PFSK-1 (cell line): ENCODE results near the gene ULK3.

ENCODE experiments used
- FOXP2 ChIP-seq: optimal IDR thresholded peaks from 2 replicates; pipeline ENCODE3; 2011; ENCODE audit warnings: borderline replicate concordance, control low read depth, inconsistent platforms; ENCODE audit not compliant: insufficient read depth; ENCODE audit errors: extremely low read length, extremely low read depth
- POLR2AphosphoS5 ChIP-seq: IDR thresholded peaks from 2 replicates; pipeline ENCODE4 v1.6.1; 2012; ENCODE audit warnings: low read depth, mild to moderate bottlenecking, control low read depth, low read length, moderate library complexity
- SIN3A ChIP-seq: IDR thresholded peaks from 2 replicates; pipeline ENCODE4 v1.6.1; 2012; ENCODE audit warnings: mild to moderate bottlenecking, low read length, moderate library complexity, borderline replicate concordance; ENCODE audit not compliant: insufficient read depth
- TAF1 ChIP-seq: IDR thresholded peaks from 2 replicates; pipeline ENCODE4 v1.6.1; 2012; ENCODE audit warnings: low read length, control low read depth, borderline replicate concordance; ENCODE audit not compliant: insufficient read depth
- TF ChIP-seq, protein P1 (sequence below), 2 experiments: IDR thresholded peaks; 2 replicates each; pipeline versions ENCODE4 v1.6.1 to v1.8.0; 2011 to 2012; ENCODE audit warnings: low read depth in 2 of 2, low read length in 2 of 2, control low read depth in 1 of 2, inconsistent platforms in 1 of 2, mild to moderate bottlenecking in 1 of 2, moderate library complexity in 1 of 2; ENCODE audit not compliant: insufficient read depth in 1 of 2

Gene ULK3

DNA sequence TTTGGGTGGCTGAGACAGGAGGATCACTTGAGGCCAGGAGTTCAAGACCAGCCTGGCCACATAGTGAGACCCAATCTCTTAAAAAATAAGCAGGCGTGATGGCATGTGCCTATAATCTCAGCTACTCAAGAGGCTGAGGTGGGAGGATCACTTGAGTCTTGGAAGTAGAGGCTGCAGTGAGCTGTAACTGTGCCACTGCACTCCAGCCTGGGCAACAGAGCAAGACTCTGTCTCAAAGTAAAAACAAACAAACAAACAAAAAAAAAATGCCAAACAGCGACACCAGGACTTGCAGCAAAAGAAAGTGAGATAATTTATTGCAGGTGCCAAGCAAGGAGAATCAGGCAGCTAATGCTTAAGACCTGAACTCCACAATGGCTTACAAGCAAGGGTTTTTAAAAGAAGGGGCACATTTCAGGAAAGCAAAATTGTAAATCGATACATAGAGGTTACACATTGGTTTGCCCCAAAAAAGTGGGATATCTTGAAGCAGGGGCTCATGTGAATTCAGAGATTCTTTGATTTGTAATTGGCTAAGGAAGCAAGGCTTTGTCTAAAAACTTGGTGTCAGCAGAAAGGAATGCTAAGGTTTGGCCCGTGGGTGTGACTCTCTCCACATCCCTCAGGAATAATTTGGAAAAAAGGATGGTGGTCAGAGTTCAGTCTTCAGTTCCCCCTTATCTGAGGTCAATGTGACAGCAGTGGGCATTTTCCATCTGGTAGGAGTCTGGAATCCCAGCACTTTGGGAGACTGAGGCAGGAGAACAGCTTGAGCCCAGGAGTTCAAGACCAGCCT lies 41.7 kb upstream of the ULK3 start:
- TF ChIP-seq FOXP2 (no peak), SIN3A (no peak)

DNA sequence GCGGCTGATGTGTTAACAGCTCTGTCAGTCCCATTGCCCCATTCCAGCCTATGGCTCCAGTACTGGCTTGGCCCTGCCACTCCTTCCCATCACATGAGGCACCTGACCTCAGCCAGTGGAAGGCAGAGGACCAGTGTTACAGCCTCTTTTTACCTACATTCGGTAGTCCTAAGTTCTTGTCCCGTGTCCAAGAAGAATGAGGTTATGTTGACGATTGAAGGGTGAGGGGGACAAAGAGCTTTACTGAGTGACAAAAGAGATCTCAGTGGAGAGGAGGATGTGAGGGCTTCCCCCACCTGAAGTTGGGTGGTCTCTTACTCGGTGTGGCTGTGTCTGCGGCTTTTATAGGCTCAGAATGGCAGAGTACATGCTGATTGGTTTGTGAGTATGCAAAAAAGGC lies 39.6 kb upstream of the ULK3 start:
- TF ChIP-seq SIN3A (no peak), TAF1 (no peak), FOXP2 (no peak), POLR2AphosphoS5 (no peak)
- TF ChIP-seq, protein P1, sequence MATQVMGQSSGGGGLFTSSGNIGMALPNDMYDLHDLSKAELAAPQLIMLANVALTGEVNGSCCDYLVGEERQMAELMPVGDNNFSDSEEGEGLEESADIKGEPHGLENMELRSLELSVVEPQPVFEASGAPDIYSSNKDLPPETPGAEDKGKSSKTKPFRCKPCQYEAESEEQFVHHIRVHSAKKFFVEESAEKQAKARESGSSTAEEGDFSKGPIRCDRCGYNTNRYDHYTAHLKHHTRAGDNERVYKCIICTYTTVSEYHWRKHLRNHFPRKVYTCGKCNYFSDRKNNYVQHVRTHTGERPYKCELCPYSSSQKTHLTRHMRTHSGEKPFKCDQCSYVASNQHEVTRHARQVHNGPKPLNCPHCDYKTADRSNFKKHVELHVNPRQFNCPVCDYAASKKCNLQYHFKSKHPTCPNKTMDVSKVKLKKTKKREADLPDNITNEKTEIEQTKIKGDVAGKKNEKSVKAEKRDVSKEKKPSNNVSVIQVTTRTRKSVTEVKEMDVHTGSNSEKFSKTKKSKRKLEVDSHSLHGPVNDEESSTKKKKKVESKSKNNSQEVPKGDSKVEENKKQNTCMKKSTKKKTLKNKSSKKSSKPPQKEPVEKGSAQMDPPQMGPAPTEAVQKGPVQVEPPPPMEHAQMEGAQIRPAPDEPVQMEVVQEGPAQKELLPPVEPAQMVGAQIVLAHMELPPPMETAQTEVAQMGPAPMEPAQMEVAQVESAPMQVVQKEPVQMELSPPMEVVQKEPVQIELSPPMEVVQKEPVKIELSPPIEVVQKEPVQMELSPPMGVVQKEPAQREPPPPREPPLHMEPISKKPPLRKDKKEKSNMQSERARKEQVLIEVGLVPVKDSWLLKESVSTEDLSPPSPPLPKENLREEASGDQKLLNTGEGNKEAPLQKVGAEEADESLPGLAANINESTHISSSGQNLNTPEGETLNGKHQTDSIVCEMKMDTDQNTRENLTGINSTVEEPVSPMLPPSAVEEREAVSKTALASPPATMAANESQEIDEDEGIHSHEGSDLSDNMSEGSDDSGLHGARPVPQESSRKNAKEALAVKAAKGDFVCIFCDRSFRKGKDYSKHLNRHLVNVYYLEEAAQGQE (IDR thresholded peaks at IDR 0.05; ENCODE audit: insufficient read depth in 1 of 2, low read depth in 2 of 2, low read length in 2 of 2) = no peak

DNA sequence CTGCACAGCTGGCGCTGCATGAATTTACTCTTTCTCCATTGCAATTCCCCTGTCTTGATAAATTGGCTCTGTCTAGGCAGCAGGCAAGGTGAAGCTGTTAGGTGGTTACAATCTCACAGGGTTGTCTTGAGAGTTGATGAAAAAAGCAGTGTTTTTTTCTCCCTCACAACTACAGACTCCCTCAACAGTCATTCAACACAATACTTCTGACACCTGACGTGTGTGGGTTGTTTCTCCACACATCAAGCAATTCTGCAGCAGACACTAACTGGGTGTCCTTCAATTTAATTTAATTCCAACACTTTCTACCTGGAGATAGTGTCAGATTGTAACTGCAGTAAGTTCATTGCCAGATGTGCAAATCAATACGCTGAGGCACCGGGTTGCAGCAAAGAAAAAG lies 35.3 kb upstream of the ULK3 start:
- TF ChIP-seq TAF1 (no peak), SIN3A (no peak), FOXP2 (no peak), POLR2AphosphoS5 (no peak)
- TF ChIP-seq, protein P1 (IDR thresholded peaks at IDR 0.05; ENCODE audit: insufficient read depth in 1 of 2, low read depth in 2 of 2, low read length in 2 of 2) = no peak

DNA sequence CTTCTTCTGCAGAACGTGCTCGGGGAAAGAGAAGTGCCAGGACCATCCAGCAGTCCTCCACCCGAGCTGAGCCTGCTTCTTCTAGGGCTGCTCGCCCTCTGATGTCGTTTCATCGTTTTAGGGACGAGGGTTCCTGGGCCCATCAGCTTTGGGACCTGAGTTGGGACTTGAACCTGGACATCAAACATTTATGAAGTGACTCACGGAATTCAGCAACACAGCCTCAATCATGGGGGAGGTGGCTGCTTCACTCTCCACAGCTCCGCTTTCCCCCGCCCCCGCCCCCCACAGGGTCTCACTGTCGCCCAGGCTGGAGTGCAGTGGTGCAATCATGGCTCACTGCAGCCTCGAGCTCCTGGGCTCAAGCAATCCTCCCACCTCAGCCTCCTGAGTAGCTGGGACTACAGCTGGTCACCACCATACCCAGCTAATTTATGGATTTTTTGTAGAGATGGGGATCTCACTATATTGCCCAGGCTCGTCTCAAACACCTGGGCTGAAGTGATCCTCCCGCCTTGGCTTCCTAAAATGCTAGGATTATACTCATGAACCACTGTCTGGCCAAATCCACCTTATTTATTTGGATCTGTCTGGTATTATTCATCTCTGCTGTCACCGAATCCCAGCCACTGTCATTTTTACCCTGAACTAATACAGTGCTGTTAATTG lies 30.9 kb upstream of the ULK3 start:
- no peak for TF ChIP-seq FOXP2
- TF ChIP-seq POLR2AphosphoS5 = no peak
- TF ChIP-seq, protein P1 (IDR thresholded peaks at IDR 0.05; ENCODE audit: insufficient read depth in 1 of 2, low read depth in 2 of 2, low read length in 2 of 2) = no peak

DNA sequence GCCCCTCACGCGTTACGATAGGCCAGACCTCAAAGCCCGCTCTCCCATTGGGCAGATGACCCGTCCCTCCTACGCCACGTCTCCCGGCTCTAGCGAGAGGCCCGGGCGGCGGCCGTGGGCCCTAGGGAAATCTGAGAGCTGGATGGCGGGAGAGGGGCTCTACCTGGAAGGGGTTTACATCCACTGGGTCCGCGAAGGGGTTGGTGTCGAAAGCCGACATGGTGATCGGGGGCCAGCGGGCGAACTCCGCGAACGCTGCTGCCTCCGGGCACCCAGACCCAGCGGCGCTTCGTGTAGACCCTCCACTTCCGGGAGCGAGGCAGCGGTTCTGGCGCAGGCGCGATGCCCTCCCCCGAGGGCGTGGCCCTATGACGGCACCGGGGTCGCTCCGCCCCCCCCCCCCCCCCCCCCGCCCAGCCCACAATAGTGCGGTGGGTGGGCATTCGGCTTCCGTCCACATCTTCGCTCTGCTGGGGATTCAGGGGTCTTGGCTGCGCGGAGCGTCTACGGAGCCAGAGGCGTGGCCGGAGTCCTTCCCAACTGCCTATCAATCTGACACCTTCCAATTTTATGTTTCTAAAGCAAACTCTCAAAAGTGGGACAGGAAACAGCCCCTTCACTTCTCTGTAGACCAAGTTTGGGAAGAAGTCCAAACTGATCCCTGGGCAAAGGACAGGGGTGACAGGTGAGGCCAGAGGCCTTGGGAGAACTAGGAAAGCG lies 30.2 kb upstream of the ULK3 start, which contains the start of gene SCAMP2:
TSS of gene SCAMP2 (minus strand) at position 330 of the 720 bp plus-strand sequence. CDS start at position 220, 110 bp downstream.
- TF ChIP-seq TAF1 (0 out of 2 replicates have a peak, but pooled peaks have one; percentile 67), POLR2AphosphoS5 (peak; percentile 96), FOXP2 (no peak), SIN3A (peak; percentile 49; the same call in 1 of the 2 replicates)
- TF ChIP-seq, protein P1 (IDR thresholded peaks at IDR 0.05; ENCODE audit: insufficient read depth in 1 of 2, low read depth in 2 of 2, low read length in 2 of 2) = no peak
